Memory B cell (primary cell): ENCODE results near the gene CLDN6.

Source experiments
- ATAC-seq: fragments of 150-1000 bp; cut with Tn5 transposase; 2 replicates; pipeline ENCODE4 v1.10.0; 2021; ENCODE audit warnings: low read depth, mild to moderate bottlenecking, moderate library complexity
- DNase-seq, 2 donors: peaks; one replicate each; pipeline ENCODE4 v3.0.0; 2022; ENCODE audit warnings: low spot score in 2 of 2
- H3K27ac Mint-ChIP-seq: one replicate; pipeline ENCODE4 v1.8.0; 2022; ENCODE audit warnings: mild to moderate bottlenecking, moderate library complexity, mixed read lengths
- H3K27me3 Mint-ChIP-seq: one replicate; pipeline ENCODE4 v1.8.0; 2022; ENCODE audit warnings: mixed read lengths
- H3K36me3 Mint-ChIP-seq: one replicate; pipeline ENCODE4 v1.8.0; 2022; ENCODE audit warnings: mild to moderate bottlenecking, mixed read lengths
- H3K4me1 Mint-ChIP-seq: one replicate; pipeline ENCODE4 v1.8.0; 2022; ENCODE audit warnings: mixed read lengths
- H3K4me3 Mint-ChIP-seq: one replicate; pipeline ENCODE4 v1.8.0; 2022; ENCODE audit warnings: mild to moderate bottlenecking, moderate library complexity, mixed read lengths
- H3K9me3 Mint-ChIP-seq: one replicate; pipeline ENCODE4 v1.8.0; 2022; ENCODE audit warnings: mixed read lengths

Gene CLDN6

GRCh38 chr16:3019594-3020246 lies 1.7 kb upstream of the CLDN6 start:
- ATAC-seq (no peak), DNase-seq (no peak)
- Mint-ChIP-seq H3K27me3 (peaks cover 4% of the 10 kb centered on the region), H3K36me3 (no peaks in the 10 kb centered on the region), H3K27ac (no peak overlapping the region), H3K4me1 (peaks cover 28% of the 10 kb centered on the region), H3K9me3 (no peaks in the 10 kb centered on the region), H3K4me3 (peak overlapping the region; percentile 83)

GRCh38 chr16:3017344-3017743 lies 639 bp downstream of the CLDN6 start:
- Mint-ChIP-seq H3K4me3 (no peak overlapping the region), H3K27me3 (peaks cover 12% of the 10 kb centered on the region), H3K27ac (no peak overlapping the region), H3K36me3 (no peaks in the 10 kb centered on the region), H3K4me1 (peaks cover 17% of the 10 kb centered on the region), H3K9me3 (no peaks in the 10 kb centered on the region)
- ATAC-seq (no peak), DNase-seq (no peak)

DNA sequence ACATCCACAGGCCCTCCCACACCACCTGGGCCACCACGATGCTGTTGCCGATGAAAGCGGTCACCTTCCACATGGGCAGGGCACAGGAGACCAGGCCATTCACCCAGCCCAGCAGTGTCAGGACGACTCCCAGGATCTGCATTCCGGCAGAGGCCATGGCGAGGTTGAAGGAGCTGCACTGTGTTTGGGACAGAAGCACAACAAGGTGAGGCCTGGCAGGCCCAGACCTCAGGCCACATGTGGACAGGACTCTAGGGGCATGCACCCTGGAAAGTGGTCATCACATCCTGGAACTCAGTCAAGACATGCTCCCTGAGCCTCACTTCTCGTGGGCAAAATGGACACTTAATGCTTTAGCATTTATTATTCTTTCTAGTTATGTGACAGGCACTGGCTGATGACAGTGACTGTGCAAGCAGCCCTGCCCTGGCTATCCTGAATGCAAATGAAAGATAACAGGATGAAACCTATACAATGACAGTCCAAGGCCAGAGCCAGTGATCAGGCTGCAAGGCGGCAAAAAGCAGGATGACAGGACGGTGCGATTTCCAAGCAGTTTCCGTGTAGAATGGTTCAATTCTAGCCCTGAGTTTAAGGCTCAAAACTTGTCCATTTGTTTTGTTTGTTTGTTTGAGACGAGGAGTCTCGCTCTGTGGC lies 2.0 kb downstream of the CLDN6 start:
- DNase-seq (no peak), ATAC-seq (no peak)
- Mint-ChIP-seq H3K4me1 (peaks cover 10% of the 10 kb centered on the region), H3K9me3 (no peaks in the 10 kb centered on the region), H3K36me3 (no peaks in the 10 kb centered on the region), H3K27ac (no peak overlapping the region), H3K27me3 (peaks cover 12% of the 10 kb centered on the region), H3K4me3 (no peak overlapping the region)

DNA sequence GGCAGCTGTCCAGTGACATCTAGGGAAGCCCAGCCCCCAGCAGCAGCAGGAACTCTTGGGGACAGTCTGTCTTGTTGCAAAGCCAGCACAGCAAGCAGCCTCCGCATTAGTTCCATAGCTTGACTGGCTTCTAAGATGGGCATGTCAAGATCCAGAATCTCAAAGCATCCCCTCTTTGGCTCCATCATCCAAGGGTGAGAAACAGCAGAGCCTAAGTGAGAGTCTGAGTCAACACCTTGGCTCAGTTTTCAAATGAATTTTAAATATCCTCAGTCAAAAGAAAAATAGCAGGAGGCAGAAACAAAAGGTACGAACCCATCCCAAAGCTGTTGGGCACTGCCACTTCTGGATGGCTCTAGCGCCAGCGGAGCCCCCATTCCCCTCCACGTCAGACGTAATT lies 3.0 kb downstream of the CLDN6 start:
- no peak for ATAC-seq

GRCh38 chr16:3013998-3014690 lies 3.8 kb downstream of the CLDN6 start:
- DNase-seq = no peak
- no peak overlapping the region for H3K27ac Mint-ChIP-seq
- H3K36me3 Mint-ChIP-seq = no peaks in the 10 kb centered on the region
- H3K4me3 Mint-ChIP-seq = no peak overlapping the region
- H3K4me1 Mint-ChIP-seq = peaks cover 4% of the 10 kb centered on the region
- peaks cover 12% of the 10 kb centered on the region for H3K27me3 Mint-ChIP-seq
- no peak for ATAC-seq
- H3K9me3 Mint-ChIP-seq = no peaks in the 10 kb centered on the region

More for the DNA sequence above, 3.0 kb downstream of the CLDN6 start:
- Mint-ChIP-seq H3K4me1 (peaks cover 5% of the 10 kb centered on the region), H3K9me3 (no peaks in the 10 kb centered on the region), H3K27ac (no peak overlapping the region), H3K36me3 (no peaks in the 10 kb centered on the region), H3K4me3 (no peak overlapping the region), H3K27me3 (peaks cover 12% of the 10 kb centered on the region)
- no peak for DNase-seq

- H3K4me1 Mint-ChIP-seq = peaks cover 4% of the 10 kb centered on the region
- H3K27me3 Mint-ChIP-seq = peaks cover 12% of the 10 kb centered on the region
- no peaks in the 10 kb centered on the region for H3K9me3 Mint-ChIP-seq
- no peak overlapping the region for H3K4me3 Mint-ChIP-seq
- H3K36me3 Mint-ChIP-seq = no peaks in the 10 kb centered on the region
- no peak for DNase-seq
- ATAC-seq = no peak
- no peak overlapping the region for H3K27ac Mint-ChIP-seq
Observed at GRCh38 chr16:3013491-3013951, 4.5 kb downstream of the CLDN6 start.

GRCh38 chr16:3012828-3013420 lies 5.1 kb downstream of the CLDN6 start, which contains the start of gene CLDN9:
Gene CLDN9, plus strand, starts transcription at chr16:3012923. Its CDS starts 440 bp downstream, at chr16:3013363.
- H3K27me3 Mint-ChIP-seq = peaks cover 10% of the 10 kb centered on the region
- no peak within 1 kb of the TSS for H3K4me3 Mint-ChIP-seq
- peak; percentile 76 for ATAC-seq

DNA sequence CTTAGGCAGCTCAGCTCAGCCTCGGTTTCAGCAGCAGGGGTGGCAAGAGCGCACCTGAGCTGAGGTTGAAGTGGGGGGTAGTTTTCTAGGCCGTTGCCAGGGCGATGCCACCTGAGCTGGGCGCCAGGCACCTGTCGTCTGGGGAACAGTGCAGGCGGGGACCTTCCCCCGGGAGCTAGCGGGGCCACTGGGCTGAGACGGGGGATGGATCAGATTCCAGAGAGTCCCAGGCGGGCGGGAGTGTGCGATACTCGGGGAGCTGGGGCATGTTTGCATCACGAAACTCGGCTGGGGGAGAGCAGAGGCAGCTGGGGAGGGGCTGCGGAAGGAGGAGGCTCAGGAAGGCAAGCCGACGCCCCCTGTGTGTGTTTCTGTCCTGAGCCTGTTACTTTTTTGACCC lies 5.7 kb downstream of the CLDN6 start:
- H3K4me3 Mint-ChIP-seq = no peak overlapping the region
- no peaks in the 10 kb centered on the region for H3K36me3 Mint-ChIP-seq
- H3K27me3 Mint-ChIP-seq = peaks cover 10% of the 10 kb centered on the region
- ATAC-seq (no peak), DNase-seq (no peak)
- no peak overlapping the region for H3K27ac Mint-ChIP-seq
- H3K4me1 Mint-ChIP-seq = peaks cover 14% of the 10 kb centered on the region
- no peaks in the 10 kb centered on the region for H3K9me3 Mint-ChIP-seq

More at GRCh38 chr16:3012828-3013420, 5.1 kb downstream of the CLDN6 start, which contains the start of gene CLDN9:
- Mint-ChIP-seq H3K4me1 (peaks cover 10% of the 10 kb centered on the region), H3K9me3 (no peaks in the 10 kb centered on the region), H3K36me3 (no peaks in the 10 kb centered on the region), H3K27ac (no peak within 1 kb of the TSS)
- DNase-seq = no peak

DNA sequence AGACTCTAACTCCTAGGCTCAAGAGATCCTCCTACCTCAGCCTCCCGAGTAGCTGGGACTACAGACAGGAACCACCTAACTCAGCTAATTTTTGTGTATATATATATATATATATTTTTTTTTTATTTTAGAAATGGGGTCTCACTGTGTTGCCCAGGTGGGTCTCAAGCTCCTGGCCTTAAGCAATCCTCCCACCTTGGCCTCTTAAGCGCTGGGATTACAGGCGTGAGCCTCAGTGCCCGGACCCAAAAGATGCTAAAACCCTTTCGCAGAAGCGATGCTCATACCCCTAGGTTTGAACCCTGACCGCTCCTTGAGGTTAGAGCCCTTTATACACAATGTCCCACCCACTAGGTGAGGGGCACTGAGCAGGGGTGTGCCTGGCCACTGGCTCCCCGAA lies 7.5 kb downstream of the CLDN6 start:
- Mint-ChIP-seq H3K36me3 (no peaks in the 10 kb centered on the region), H3K27ac (no peak overlapping the region), H3K4me3 (no peak overlapping the region), H3K4me1 (peaks cover 19% of the 10 kb centered on the region), H3K9me3 (no peaks in the 10 kb centered on the region), H3K27me3 (peaks cover 14% of the 10 kb centered on the region)
- DNase-seq = no peak
- no peak for ATAC-seq

DNA sequence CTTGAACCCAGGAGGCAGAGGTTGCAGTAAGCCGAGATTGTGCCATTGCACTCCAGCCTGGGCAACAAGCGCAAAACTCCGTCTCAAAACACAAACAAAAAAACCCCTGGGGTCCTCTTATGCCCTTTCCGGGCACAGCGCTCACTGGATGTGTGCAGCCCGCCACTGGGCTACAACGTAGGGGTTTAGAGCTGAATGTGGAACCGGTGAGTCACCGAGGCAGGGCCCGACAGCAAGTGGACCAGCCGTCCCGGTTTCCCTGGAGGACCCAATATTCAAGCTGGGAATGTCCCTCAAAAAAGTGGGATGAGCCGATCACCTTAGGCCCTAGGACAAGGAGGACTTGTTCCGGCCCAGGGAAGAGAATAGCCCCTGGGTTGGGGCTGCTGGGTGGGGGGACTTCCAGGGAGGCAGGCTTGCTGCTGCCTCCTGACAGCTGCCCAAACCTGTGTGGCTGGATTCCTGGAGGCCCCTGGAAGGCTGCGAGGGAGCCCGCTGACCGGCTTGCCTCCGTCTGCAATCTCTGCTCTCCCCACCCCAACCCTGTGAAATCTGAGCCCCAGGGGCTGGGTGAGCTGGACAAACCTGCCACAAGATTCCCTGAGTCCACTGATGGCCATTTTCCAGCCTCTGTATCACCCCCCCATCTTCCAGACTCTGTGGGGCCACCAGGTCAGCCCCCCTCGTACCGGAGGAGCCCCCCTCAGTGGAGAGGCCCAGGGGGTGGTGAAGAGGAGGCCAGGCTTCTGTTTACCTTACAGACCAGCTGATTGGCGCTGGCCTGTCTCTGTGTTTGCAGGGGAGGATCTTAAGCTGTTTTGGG lies 8.2 kb downstream of the CLDN6 start:
- Mint-ChIP-seq H3K27me3 (peaks cover 17% of the 10 kb centered on the region), H3K9me3 (no peaks in the 10 kb centered on the region), H3K27ac (no peak overlapping the region), H3K4me1 (peaks cover 21% of the 10 kb centered on the region), H3K36me3 (no peaks in the 10 kb centered on the region), H3K4me3 (no peak overlapping the region)
- no peak for ATAC-seq
- DNase-seq = no peak

GRCh38 chr16:3008690-3009037 lies 9.3 kb downstream of the CLDN6 start:
- no peak overlapping the region for H3K4me3 Mint-ChIP-seq
- no peaks in the 10 kb centered on the region for H3K36me3 Mint-ChIP-seq
- DNase-seq (no peak), ATAC-seq (no peak)
- no peak overlapping the region for H3K27ac Mint-ChIP-seq
- peaks cover 15% of the 10 kb centered on the region for H3K27me3 Mint-ChIP-seq
- peaks cover 23% of the 10 kb centered on the region for H3K4me1 Mint-ChIP-seq
- no peaks in the 10 kb centered on the region for H3K9me3 Mint-ChIP-seq

DNA sequence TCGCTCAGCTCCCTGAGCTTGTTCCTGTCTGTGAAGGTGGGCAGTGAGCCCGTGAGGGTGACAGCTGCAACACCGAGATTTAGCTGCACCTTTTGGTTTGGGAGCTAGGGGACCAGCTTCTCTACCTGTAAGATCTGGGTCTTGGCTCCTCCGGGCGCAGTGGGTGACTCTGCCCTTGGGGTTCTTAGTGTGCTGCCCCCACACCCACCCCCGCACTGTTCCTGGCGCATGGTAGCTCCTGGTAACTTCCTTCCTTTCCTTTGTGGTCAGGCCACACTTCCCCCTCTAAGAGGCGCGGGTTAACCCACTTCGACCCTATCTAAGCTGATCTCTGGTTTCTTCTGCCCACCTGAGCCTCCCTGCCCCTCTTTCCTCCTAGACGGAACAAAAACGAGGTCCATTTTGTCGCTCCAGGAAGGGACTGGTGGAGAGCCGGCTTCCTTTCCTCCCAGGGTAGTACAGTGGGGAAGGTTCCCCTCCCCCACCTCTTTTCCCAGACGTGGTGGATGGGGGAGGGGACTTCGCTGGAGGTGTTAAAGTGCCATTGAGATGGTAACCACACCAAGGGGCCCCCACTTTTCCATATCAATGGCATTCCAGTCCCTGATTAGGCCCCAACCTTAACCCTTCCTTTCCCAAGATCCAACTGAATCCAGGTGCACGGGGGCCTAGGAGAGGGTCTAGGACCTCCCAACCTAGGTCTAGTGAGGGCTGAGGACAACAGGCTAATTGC lies 9.9 kb downstream of the CLDN6 start:
- ATAC-seq = no peak

More for the DNA sequence above, 9.9 kb downstream of the CLDN6 start:
- H3K27me3 Mint-ChIP-seq = peaks cover 15% of the 10 kb centered on the region
- DNase-seq = no peak
- H3K4me3 Mint-ChIP-seq = peak overlapping the region; percentile 36
- no peak overlapping the region for H3K27ac Mint-ChIP-seq
- no peaks in the 10 kb centered on the region for H3K36me3 Mint-ChIP-seq
- H3K9me3 Mint-ChIP-seq = no peaks in the 10 kb centered on the region
- H3K4me1 Mint-ChIP-seq = peaks cover 23% of the 10 kb centered on the region
